HEK293T (cell line): ENCODE measurements around the gene AP1G2.

Experiments used
- ARNT ChIP-seq: fragments of 450-650 bp; IDR thresholded peaks from 2 replicates; pipeline ENCODE4 v1.6.1; 2017; ENCODE audit warnings: mild to moderate bottlenecking
- BHLHE40 ChIP-seq: fragments of 450-650 bp; IDR thresholded peaks from 2 replicates; pipeline ENCODE4 v1.6.1; 2016; ENCODE audit warnings: mild to moderate bottlenecking, moderate library complexity, borderline replicate concordance
- FOXA1 ChIP-seq: fragments of 450-650 bp; IDR thresholded peaks from 2 replicates; pipeline ENCODE4 v1.6.1; 2016; ENCODE audit warnings: mild to moderate bottlenecking
- FOXK2 ChIP-seq: fragments of 450-650 bp; IDR thresholded peaks from 2 replicates; pipeline ENCODE4 v1.6.1; 2016; ENCODE audit warnings: mild to moderate bottlenecking
- L3MBTL2 ChIP-seq: fragments of 450-650 bp; conservative IDR thresholded peaks from 2 replicates; pipeline ENCODE4 v1.6.1; 2016; ENCODE audit warnings: mild to moderate bottlenecking
- LEF1 ChIP-seq: fragments of 450-650 bp; IDR thresholded peaks from 2 replicates; pipeline ENCODE4 v1.6.1; 2017; ENCODE audit warnings: mild to moderate bottlenecking, borderline replicate concordance
- NFRKB ChIP-seq: fragments of 450-650 bp; IDR thresholded peaks from 2 replicates; pipeline ENCODE4 v1.6.1; 2016; ENCODE audit warnings: mild to moderate bottlenecking, moderate library complexity
- SP1 ChIP-seq: fragments of 450-650 bp; IDR thresholded peaks from 2 replicates; pipeline ENCODE4 v1.6.1; 2017
- TARDBP ChIP-seq: fragments of 450-650 bp; IDR thresholded peaks from 2 replicates; pipeline ENCODE4 v1.6.1; 2016
- ZNF384 ChIP-seq: fragments of 450-650 bp; IDR thresholded peaks from 2 replicates; pipeline ENCODE4 v1.6.1; 2016

GRCh38 chr14:23565626-23566025 is 2.0 kb downstream of the AP1G2 start:
- TF ChIP-seq TARDBP: no peak
- TF ChIP-seq SP1: no peak
- no peak for TF ChIP-seq FOXA1
- TF ChIP-seq NFRKB: no peak
- TF ChIP-seq ZNF384: no peak
- no peak for TF ChIP-seq FOXK2
- TF ChIP-seq LEF1: no peak
- TF ChIP-seq ARNT: no peak
- no peak for TF ChIP-seq BHLHE40
- TF ChIP-seq L3MBTL2: no peak
